Stimulated activated naive B cell treated with anti-CD40 and anti-IgM and Interleukin-4, amounts not matched to agents 10 μg/mL and 1 μg/mL and 100 μg/mL, for 72 hours (primary cell): ENCODE results near the gene CHD6.

Source experiments
- ATAC-seq, 2 donors: fragments of 150-1000 bp; cut with Tn5 transposase; replicated peaks; 2 replicates each; pipeline ENCODE4 v1.10.0; 2021; ENCODE audit warnings: moderate library complexity in 1 of 2
- DNase-seq: peaks from one replicate; pipeline ENCODE4 v3.0.0; 2021
- H3K27ac Mint-ChIP-seq: one replicate; pipeline ENCODE4 v1.8.0; 2022; ENCODE audit warnings: mild to moderate bottlenecking, mixed read lengths
- H3K27me3 Mint-ChIP-seq, 2 donors: one replicate each; pipeline ENCODE4 v1.8.0; 2022; ENCODE audit warnings: mixed read lengths in 2 of 2
- H3K36me3 Mint-ChIP-seq, 2 donors: one replicate each; pipeline ENCODE4 v1.8.0; 2022; ENCODE audit warnings: mixed read lengths in 2 of 2, mild to moderate bottlenecking in 1 of 2
- H3K4me1 Mint-ChIP-seq, 2 donors: one replicate each; pipeline ENCODE4 v1.8.0; 2022; ENCODE audit warnings: mixed read lengths in 2 of 2, mild to moderate bottlenecking in 1 of 2
- H3K4me3 Mint-ChIP-seq, 2 donors: one replicate each; pipeline ENCODE4 v1.8.0; 2022; ENCODE audit warnings: mild to moderate bottlenecking in 2 of 2, mixed read lengths in 2 of 2, moderate library complexity in 1 of 2
- H3K9me3 Mint-ChIP-seq, 2 donors: one replicate each; pipeline ENCODE4 v1.8.0; 2022; ENCODE audit warnings: mixed read lengths in 2 of 2, mild to moderate bottlenecking in 1 of 2

Gene CHD6

DNA sequence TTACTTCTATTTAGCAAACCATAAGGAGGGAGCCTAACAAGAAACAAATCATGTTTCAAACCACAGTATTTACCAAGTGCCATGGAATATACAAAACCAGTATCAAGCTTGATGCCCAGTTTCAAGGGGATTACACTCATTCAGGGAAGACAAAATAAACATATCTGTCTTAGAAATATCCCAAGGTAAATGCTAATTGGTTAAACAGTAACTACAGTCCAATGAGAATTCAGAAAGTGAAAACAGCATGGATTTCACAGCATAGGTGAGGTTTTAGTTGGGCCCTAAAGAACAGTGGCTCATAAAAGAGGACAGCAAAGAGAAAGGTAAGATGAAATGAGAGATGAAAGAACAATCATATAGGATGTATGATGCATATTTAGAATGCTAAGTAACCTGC lies 110.3 kb downstream of the CHD6 start:
- Mint-ChIP-seq H3K4me1 (peaks cover 22 to 23% of the 10 kb centered on the region in 2 donors), H3K36me3 (peaks cover 35 to 63% of the 10 kb centered on the region in 2 donors), H3K27me3 (no peaks in the 10 kb centered on the region), H3K27ac (peak overlapping the region; percentile 37), H3K9me3 (peaks cover 5 to 8% of the 10 kb centered on the region in 2 donors), H3K4me3 (no peak overlapping the region)
- DNase-seq, result no peak
- no peak for ATAC-seq

GRCh38 chr20:41507436-41507835 lies 110.7 kb downstream of the CHD6 start:
- H3K4me3 Mint-ChIP-seq, result no peak overlapping the region
- H3K27ac Mint-ChIP-seq, result no peak overlapping the region
- DNase-seq (no peak), ATAC-seq (no peak)
- peaks cover 5 to 8% of the 10 kb centered on the region in 2 donors for H3K9me3 Mint-ChIP-seq
- peaks cover 32 to 59% of the 10 kb centered on the region in 2 donors for H3K36me3 Mint-ChIP-seq
- H3K27me3 Mint-ChIP-seq, result no peaks in the 10 kb centered on the region
- H3K4me1 Mint-ChIP-seq, result peaks cover 22 to 23% of the 10 kb centered on the region in 2 donors

DNA sequence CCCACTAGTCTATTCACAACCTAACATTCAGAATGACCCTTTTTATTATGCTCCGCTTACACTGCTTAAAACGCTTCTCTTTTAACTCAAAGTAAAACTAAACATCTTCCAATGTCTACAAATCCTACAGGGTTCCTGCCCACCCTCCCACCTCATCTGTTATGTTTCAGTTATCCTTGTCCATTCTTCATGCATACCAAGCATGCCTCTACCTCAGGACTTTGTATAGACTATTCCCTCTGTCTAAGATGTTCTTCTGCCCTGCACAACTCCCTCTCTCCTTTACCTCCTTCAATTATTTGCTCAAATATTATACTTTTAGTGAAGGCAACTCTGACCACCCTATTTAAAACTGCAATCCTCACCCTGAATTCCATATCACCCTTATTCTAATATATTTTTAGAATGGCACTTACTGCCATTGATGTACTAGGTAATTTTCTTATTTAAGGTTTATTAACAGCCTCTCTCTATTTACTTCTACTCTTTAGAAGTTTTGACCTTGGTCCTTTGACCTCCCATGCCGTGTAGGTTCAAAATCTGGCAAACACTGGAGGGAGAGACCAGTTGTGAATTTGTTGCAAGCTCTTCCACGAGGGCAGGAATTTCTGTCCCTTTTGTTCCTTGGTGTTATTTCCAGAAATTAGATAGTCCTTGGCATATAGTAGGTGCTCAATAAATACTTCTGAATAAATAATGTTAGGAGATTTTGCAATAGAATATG lies 111.8 kb downstream of the CHD6 start:
- DNase-seq (no peak), ATAC-seq (no peak)
- no peak overlapping the region for H3K27ac Mint-ChIP-seq
- H3K9me3 Mint-ChIP-seq, result peaks cover 5 to 8% of the 10 kb centered on the region in 2 donors
- no peaks in the 10 kb centered on the region for H3K27me3 Mint-ChIP-seq
- peaks cover 21 to 22% of the 10 kb centered on the region in 2 donors for H3K4me1 Mint-ChIP-seq
- H3K4me3 Mint-ChIP-seq, result no peak overlapping the region
- H3K36me3 Mint-ChIP-seq, result peaks cover 28 to 48% of the 10 kb centered on the region in 2 donors

- ATAC-seq, result peak; percentile 36 to 78
- no peak for DNase-seq
- Mint-ChIP-seq H3K4me1 (peaks cover 22 to 27% of the 10 kb centered on the region in 2 donors), H3K36me3 (peaks cover 28 to 48% of the 10 kb centered on the region in 2 donors), H3K4me3 (peak overlapping the region in 1 of 2 donors; percentile 23), H3K27me3 (no peaks in the 10 kb centered on the region), H3K27ac (peak overlapping the region; percentile 92), H3K9me3 (peaks cover 5 to 8% of the 10 kb centered on the region in 2 donors)
Measured at GRCh38 chr20:41505184-41505583, 113.0 kb downstream of the CHD6 start.

- peaks cover 5 to 8% of the 10 kb centered on the region in 2 donors for H3K9me3 Mint-ChIP-seq
- DNase-seq (no peak), ATAC-seq (no peak)
- H3K27me3 Mint-ChIP-seq, result no peaks in the 10 kb centered on the region
- peaks cover 26 to 54% of the 10 kb centered on the region in 2 donors for H3K36me3 Mint-ChIP-seq
- peaks cover 13 to 19% of the 10 kb centered on the region in 2 donors for H3K4me1 Mint-ChIP-seq
- H3K27ac Mint-ChIP-seq, result no peak overlapping the region
- no peak overlapping the region for H3K4me3 Mint-ChIP-seq
Measured at GRCh38 chr20:41501376-41501775, 116.8 kb downstream of the CHD6 start.

DNA sequence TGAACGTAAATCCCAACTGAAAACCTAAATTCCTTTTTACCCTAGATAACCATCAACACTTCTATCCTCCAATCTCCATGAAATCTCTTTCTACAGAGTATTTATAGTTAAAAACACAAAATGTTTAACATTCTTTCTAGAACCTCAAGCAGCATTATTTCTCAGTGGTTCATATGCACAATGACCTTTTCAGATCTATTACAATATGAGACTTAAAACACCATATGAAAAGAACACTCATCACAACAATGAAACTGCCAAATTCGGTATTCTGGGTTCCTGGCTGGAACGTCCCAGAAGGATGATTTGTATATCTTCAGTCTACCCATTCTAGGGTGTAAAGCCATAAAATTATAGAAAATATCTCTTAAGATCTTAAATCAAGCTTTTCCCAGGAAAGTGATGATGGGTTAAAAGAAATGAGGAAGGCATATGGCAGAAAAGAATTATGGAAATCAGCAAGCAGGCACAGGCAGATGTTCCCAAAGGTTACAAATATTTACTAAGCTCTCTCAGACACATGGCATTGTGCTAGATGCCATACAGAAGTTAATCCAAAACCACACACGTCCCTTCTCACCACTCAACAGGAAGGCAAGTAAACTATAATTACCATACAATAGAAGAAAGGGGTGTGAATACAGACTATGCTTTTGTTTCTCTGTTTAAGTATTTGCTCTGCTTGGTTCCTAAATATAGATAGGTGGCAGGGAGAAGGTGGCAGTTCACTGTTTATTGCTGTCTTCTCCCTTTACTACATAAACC lies 118.0 kb downstream of the CHD6 start:
- H3K27ac Mint-ChIP-seq, result no peak overlapping the region

GRCh38 chr20:41499064-41499463 lies 119.1 kb downstream of the CHD6 start:
- Mint-ChIP-seq H3K36me3 (peaks cover 18 to 33% of the 10 kb centered on the region in 2 donors), H3K4me3 (no peak overlapping the region), H3K27me3 (no peaks in the 10 kb centered on the region), H3K27ac (no peak overlapping the region), H3K9me3 (no peaks in the 10 kb centered on the region), H3K4me1 (peaks cover 3 to 4% of the 10 kb centered on the region in 2 donors)
- ATAC-seq (no peak), DNase-seq (no peak)

More for the DNA sequence above, 118.0 kb downstream of the CHD6 start:
- Mint-ChIP-seq H3K27me3 (no peaks in the 10 kb centered on the region), H3K4me1 (peaks cover 5 to 8% of the 10 kb centered on the region in 2 donors), H3K4me3 (no peak overlapping the region), H3K36me3 (peaks cover 20 to 42% of the 10 kb centered on the region in 2 donors), H3K9me3 (no peaks in the 10 kb centered on the region)
- DNase-seq (no peak), ATAC-seq (no peak)

DNA sequence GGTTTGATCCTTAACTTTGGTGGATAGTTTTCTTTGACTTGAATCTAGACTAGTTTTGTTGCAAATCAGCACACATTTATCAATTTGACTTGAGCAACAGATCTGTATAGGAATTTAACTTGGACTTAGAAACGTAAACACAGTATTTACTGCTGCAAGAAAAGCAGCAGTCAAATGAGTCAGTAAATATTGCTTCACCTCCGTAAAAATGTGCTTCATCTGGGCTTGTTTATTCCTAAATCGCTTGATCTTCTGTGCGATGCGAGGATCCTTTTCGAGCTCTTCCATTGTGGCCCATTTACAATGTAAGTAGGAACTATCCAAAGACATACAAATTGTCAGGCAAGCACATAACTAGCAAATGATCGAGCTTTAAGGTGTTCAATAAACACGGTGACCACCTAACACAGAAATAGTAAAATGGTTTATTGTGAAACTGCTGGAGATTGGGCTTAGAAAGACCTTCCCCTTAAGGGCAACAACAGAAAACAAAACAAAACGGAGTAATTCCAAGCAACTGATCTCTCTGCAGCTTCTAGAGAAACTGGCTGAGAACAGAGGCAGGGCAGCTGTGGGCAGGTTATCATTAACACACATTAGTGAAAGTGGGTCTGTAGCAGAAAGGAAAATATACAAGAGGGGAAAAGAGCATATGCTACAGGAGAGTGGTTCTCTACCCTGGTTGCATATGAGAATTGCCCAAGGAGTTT lies 120.8 kb downstream of the CHD6 start:
- Mint-ChIP-seq H3K27ac (no peak overlapping the region), H3K36me3 (peaks cover 19 to 38% of the 10 kb centered on the region in 2 donors), H3K27me3 (no peaks in the 10 kb centered on the region), H3K4me3 (no peak overlapping the region), H3K9me3 (no peaks in the 10 kb centered on the region), H3K4me1 (peaks cover 3 to 4% of the 10 kb centered on the region in 2 donors)
- no peak for DNase-seq
- ATAC-seq, result no peak

GRCh38 chr20:41494451-41494850 lies 123.7 kb downstream of the CHD6 start:
- Mint-ChIP-seq H3K4me3 (no peak overlapping the region), H3K36me3 (peaks cover 33 to 47% of the 10 kb centered on the region in 2 donors), H3K9me3 (no peaks in the 10 kb centered on the region), H3K4me1 (no peaks in the 10 kb centered on the region), H3K27ac (no peak overlapping the region), H3K27me3 (no peaks in the 10 kb centered on the region)
- ATAC-seq, result no peak
- DNase-seq, result no peak

- Mint-ChIP-seq H3K27me3 (no peaks in the 10 kb centered on the region), H3K9me3 (no peaks in the 10 kb centered on the region), H3K36me3 (peaks cover 37 to 60% of the 10 kb centered on the region in 2 donors), H3K4me1 (peaks cover 3 to 12% of the 10 kb centered on the region in 2 donors), H3K27ac (no peak overlapping the region), H3K4me3 (no peak overlapping the region)
- ATAC-seq, result no peak
- DNase-seq, result no peak
Measured at GRCh38 chr20:41483553-41483930, 134.6 kb downstream of the CHD6 start.

GRCh38 chr20:41482647-41483552 lies 135.3 kb downstream of the CHD6 start:
- Mint-ChIP-seq H3K4me3 (no peak overlapping the region), H3K9me3 (no peaks in the 10 kb centered on the region), H3K36me3 (peaks cover 42 to 61% of the 10 kb centered on the region in 2 donors), H3K4me1 (peaks cover 3 to 12% of the 10 kb centered on the region in 2 donors), H3K27me3 (no peaks in the 10 kb centered on the region), H3K27ac (no peak overlapping the region)
- ATAC-seq (no peak), DNase-seq (no peak)

DNA sequence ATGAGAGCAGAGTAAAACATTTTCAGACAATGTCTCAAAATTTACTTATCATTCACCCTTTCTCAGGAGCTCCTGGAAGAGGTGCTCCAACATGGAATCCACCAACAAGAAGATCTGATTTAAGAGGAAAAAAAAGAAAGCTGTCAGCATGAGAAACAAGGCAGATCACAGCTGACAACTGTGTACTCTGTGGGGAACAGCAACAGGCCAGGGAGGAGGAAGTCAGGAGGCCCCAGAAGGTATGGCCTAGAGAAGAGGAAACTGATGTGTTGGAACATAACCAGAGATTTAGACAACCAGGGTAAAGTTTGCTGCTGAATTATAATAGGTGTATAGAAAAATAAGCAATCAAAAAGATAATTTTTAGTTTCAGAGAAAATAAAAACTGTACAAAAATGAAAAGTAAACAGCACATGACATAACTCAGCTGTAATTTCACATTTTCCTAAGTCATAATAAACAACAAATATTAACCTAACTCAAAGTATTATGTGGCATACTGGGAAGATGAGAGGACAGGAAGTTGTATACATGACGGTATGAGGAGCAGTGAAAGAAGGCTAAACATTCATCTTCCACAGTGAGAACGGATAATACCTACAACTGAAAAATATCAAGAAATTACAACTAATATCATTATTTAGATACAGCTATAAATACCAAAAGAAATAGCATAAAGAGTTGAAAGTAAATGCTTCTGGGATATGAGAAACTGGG lies 138.0 kb downstream of the CHD6 start:
- Mint-ChIP-seq H3K4me3 (no peak overlapping the region), H3K9me3 (no peaks in the 10 kb centered on the region), H3K36me3 (peaks cover 41 to 52% of the 10 kb centered on the region in 2 donors), H3K27ac (peak overlapping the region; percentile 48), H3K4me1 (peaks cover 6 to 21% of the 10 kb centered on the region in 2 donors), H3K27me3 (no peaks in the 10 kb centered on the region)
- peak; percentile 34 to 42 for ATAC-seq
- no peak for DNase-seq

DNA sequence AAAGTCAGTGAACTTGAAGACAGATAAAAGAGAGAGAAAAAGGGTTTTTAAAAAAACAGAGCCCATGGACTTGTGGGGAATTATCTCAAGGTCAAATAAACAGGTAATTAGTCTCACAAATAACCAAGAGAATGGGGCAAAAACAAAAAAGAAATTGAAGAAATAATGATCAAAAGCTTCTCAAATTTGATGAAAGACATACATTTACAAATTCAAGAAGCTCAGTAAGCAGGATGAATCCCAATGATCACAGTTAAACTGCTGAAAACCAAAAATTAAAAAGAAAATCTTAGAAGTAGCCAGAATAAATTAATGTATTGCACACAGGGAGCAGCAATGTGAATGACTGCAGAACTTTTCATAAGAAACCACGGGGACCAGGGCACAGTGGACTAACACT lies 139.1 kb downstream of the CHD6 start:
- Mint-ChIP-seq H3K4me3 (no peak overlapping the region), H3K36me3 (peaks cover 43 to 46% of the 10 kb centered on the region in 2 donors)

More for the DNA sequence above, 139.1 kb downstream of the CHD6 start:
- DNase-seq (no peak), ATAC-seq (no peak)
- no peaks in the 10 kb centered on the region for H3K9me3 Mint-ChIP-seq
- peaks cover 6 to 21% of the 10 kb centered on the region in 2 donors for H3K4me1 Mint-ChIP-seq
- no peak overlapping the region for H3K27ac Mint-ChIP-seq
- H3K27me3 Mint-ChIP-seq, result no peaks in the 10 kb centered on the region
